ENCODE measurements around the gene MACF1. TPM values are rescaled to one million over a fixed set of nuclear protein-coding genes. Genes with fewer than 3 reads are reported as not detected.

MACF1 gene
- total RNA-seq, 4 donors from 2014 or later, result 210 to 602 (median 573) TPM

DNA sequence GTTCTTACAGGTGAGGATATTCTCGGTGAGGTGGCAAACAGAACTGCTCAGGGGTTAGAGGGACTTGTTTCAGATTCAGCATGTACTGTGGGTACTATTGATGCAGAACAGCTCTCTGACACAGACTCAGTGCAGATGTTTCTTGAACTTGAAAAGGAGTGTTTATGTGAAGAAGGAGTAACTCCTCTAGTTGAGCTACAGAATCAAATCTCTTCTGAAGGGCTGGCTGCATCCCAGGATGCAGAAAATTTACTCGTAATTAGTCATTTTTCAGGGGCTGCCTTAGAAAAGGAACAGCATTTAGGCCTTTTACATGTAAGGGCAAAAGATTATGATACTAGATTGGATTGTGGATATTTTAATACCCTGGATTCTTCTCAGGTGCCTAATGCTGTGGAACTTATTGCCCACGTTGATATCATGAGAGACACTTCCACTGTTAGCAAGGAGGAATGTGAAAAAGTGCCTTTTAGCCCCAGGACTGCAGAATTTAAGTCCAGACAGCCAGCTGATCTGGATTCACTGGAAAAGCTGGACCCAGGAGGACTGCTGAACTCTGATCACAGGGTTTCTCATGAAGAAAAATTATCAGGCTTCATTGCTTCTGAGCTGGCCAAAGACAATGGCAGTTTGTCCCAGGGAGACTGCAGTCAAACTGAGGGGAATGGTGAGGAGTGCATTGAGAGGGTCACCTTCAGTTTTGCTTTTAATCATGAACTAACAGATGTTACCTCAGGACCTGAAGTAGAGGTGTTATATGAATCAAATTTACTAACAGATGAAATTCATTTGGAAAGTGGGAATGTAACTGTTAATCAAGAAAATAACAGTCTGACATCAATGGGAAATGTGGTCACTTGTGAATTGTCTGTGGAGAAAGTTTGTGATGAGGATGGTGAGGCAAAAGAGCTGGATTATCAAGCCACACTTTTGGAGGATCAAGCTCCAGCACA is 207.3 kb downstream of the MACF1 start:
- intact Hi-C loops (cut with DNase I; ENCODE audit: low total_unique reads), result no loop called here
- Histone ChIP-seq H3K9me3 (no peaks in the 10 kb centered on the region), H3K4me1 (peaks cover 19 to 28% of the 10 kb centered on the region in 2 donors)

DNA sequence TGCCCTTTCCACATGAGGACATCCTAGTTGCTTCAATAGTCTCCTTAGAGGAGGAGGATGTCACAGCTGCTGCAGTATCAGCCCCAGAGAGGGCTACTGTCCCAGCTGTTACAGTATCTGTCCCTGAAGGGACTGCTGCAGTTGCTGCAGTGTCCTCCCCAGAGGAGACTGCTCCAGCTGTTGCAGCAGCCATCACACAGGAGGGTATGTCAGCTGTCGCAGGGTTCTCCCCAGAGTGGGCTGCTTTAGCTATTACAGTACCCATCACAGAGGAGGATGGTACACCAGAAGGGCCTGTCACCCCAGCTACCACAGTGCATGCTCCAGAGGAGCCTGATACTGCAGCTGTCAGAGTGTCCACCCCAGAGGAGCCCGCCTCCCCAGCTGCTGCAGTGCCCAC is 208.4 kb downstream of the MACF1 start:
- Histone ChIP-seq H3K9me3 (no peaks in the 10 kb centered on the region), H3K4me3 (no peak overlapping the region), H3K36me3 (no peaks in the 10 kb centered on the region), H3K4me1 (peaks cover 19 to 25% of the 10 kb centered on the region in 2 donors), H3K27ac (peak overlapping the region in 1 of 2 donors; percentile 67), H3K27me3 (no peaks in the 10 kb centered on the region)
- no peak for DNase-seq
- TF ChIP-seq, protein P1, sequence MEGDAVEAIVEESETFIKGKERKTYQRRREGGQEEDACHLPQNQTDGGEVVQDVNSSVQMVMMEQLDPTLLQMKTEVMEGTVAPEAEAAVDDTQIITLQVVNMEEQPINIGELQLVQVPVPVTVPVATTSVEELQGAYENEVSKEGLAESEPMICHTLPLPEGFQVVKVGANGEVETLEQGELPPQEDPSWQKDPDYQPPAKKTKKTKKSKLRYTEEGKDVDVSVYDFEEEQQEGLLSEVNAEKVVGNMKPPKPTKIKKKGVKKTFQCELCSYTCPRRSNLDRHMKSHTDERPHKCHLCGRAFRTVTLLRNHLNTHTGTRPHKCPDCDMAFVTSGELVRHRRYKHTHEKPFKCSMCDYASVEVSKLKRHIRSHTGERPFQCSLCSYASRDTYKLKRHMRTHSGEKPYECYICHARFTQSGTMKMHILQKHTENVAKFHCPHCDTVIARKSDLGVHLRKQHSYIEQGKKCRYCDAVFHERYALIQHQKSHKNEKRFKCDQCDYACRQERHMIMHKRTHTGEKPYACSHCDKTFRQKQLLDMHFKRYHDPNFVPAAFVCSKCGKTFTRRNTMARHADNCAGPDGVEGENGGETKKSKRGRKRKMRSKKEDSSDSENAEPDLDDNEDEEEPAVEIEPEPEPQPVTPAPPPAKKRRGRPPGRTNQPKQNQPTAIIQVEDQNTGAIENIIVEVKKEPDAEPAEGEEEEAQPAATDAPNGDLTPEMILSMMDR (IDR thresholded peaks at IDR 0.05), result no peak
- TF ChIP-seq POLR2A (IDR thresholded peaks at IDR 0.05), result no peak
- intact Hi-C loops (cut with DNase I; ENCODE audit: low total_unique reads), result no loop called here

More for the DNA sequence above, 207.3 kb downstream of the MACF1 start:
- TF ChIP-seq POLR2A (IDR thresholded peaks at IDR 0.05), result no peak
- TF ChIP-seq, protein P1 (IDR thresholded peaks at IDR 0.05), result no peak
- Histone ChIP-seq H3K27ac (peak overlapping the region; percentile 33 to 67), H3K27me3 (no peaks in the 10 kb centered on the region), H3K36me3 (no peaks in the 10 kb centered on the region), H3K4me3 (peak overlapping the region in 1 of 2 donors; percentile 13)
- no peak for DNase-seq

DNA sequence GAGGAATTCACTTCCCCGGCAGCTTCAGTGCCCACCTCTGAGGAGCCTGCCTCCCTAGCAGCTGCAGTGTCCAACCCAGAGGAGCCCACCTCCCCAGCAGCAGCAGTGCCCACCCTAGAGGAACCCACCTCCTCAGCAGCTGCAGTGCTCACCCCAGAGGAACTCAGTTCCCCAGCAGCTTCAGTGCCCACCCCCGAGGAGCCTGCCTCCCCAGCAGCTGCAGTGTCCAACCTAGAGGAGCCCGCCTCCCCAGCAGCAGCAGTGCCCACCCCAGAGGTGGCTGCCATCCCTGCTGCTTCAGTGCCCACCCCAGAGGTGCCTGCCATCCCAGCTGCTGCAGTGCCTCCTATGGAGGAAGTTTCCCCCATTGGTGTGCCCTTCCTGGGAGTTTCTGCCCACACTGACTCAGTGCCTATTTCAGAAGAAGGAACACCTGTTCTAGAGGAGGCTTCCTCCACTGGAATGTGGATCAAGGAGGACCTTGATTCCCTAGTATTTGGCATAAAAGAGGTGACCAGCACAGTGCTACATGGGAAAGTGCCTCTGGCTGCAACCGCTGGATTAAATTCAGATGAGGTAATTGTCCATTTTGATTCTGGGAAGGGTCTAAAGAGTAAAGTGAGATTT is 209.5 kb downstream of the MACF1 start:
- intact Hi-C loops (cut with DNase I; ENCODE audit: low total_unique reads), result no loop called here
- no peak for TF ChIP-seq POLR2A (IDR thresholded peaks at IDR 0.05)
- TF ChIP-seq, protein P1 (IDR thresholded peaks at IDR 0.05), result no peak
- H3K36me3 ChIP-seq, result no peaks in the 10 kb centered on the region
- no peaks in the 10 kb centered on the region for H3K27me3 ChIP-seq
- H3K9me3 ChIP-seq, result no peaks in the 10 kb centered on the region
- H3K4me3 ChIP-seq, result no peak overlapping the region
- DNase-seq, result no peak
- peaks cover 23 to 25% of the 10 kb centered on the region in 2 donors for H3K4me1 ChIP-seq
- H3K27ac ChIP-seq, result peak overlapping the region in 1 of 2 donors; percentile 55

DNA sequence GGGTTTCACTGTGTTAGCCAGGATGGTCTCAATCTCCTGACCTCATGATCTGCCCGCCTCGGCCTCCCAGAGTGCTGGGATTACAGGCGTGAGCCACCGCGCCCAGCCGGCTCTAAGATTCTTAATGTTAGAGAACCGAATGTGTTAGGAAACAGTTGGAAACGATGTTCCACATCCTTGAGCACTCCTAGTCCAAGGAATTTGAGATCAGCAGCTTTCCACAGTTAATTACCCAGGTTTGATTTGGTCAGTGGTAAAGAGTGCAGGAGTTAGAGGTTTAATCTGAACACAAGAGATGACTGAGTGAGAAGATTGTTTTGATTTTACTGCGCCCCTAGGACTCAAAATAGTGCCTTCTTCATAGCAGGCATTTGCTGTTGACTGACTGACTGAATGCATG is 211.1 kb downstream of the MACF1 start:
- Histone ChIP-seq H3K4me3 (no peak overlapping the region), H3K36me3 (no peaks in the 10 kb centered on the region), H3K9me3 (no peaks in the 10 kb centered on the region), H3K27me3 (no peaks in the 10 kb centered on the region), H3K4me1 (peaks cover 19 to 21% of the 10 kb centered on the region in 2 donors), H3K27ac (no peak overlapping the region)
- TF ChIP-seq, protein P1 (IDR thresholded peaks at IDR 0.05), result no peak
- TF ChIP-seq POLR2A (IDR thresholded peaks at IDR 0.05), result no peak
- intact Hi-C loops (cut with DNase I; ENCODE audit: low total_unique reads), result no loop called here
- no peak for DNase-seq

DNA sequence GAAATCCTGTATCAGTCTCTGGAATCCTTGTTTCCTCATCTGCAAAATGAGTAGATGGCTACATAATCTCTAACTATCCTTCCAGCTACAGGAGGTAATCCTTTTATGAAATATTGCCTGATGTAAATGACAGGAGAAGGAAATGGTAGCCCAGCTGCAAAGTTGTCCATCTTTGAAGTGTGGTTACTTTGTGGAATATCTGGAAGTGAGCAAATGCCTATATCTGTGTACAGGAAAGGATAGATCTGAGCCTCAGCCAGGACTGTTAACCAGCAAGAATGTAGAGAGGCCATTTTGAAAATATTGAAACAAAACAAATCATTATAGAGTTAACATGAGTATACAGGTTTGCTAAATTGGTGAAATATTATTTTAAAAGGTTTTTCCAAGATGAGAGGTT is 212.1 kb downstream of the MACF1 start:
- Histone ChIP-seq H3K27ac (no peak overlapping the region), H3K4me3 (no peak overlapping the region), H3K27me3 (no peaks in the 10 kb centered on the region), H3K36me3 (no peaks in the 10 kb centered on the region), H3K9me3 (no peaks in the 10 kb centered on the region), H3K4me1 (peaks cover 16 to 19% of the 10 kb centered on the region in 2 donors)
- no peak for DNase-seq
- no peak for TF ChIP-seq POLR2A (IDR thresholded peaks at IDR 0.05)
- TF ChIP-seq, protein P1 (IDR thresholded peaks at IDR 0.05), result no peak
- intact Hi-C loops (cut with DNase I; ENCODE audit: low total_unique reads), result no loop called here

Measured in uterus (tissue), 4 donors.